ENCODE results near the gene NSD1. TPM values are rescaled to one million over a fixed set of nuclear protein-coding genes. Genes with fewer than 3 reads are reported as not detected.

NSD1 gene
- total and polyA plus RNA-seq, 2 experiments from 2014 or later = 26.6 to 28.8 TPM

GRCh38 chr5:177232358-177232757 lies 98.8 kb downstream of the NSD1 start:
- Histone ChIP-seq H3K27me3 (no peaks in the 10 kb centered on the region), H3K9me3 (ENCODE audit: low read depth) (no peaks in the 10 kb centered on the region), H3K79me2 (peaks cover 68% of the 10 kb centered on the region), H3K9me2 (replicated peaks; ENCODE audit: insufficient read depth) (no peaks in the 10 kb centered on the region), H3K36me3 (replicated peaks; ENCODE audit: insufficient read depth, low read depth) (no peaks in the 10 kb centered on the region), H3K4me3 (no peak overlapping the region), H3K4me1 (ENCODE audit: insufficient read depth) (peaks cover 3% of the 10 kb centered on the region), H2AFZ (no peak overlapping the region), H4K20me1 (ENCODE audit: insufficient read depth, poor library complexity, severe bottlenecking) (peaks cover 19% of the 10 kb centered on the region), H3K27ac (no peak overlapping the region), H3K4me2 (no peak overlapping the region)
- WGBS (ENCODE audit: low lambda C conversion rate, missing lambda C conversion rate) = 85% methylated on average over 4 of the region's 4 CpGs
- TF ChIP-seq EZH2 (IDR thresholded peaks at IDR 0.05; ENCODE audit: borderline replicate concordance) (no peak), CTCF (IDR thresholded peaks at IDR 0.05; ENCODE audit: poor library complexity) (no peak), EZH2phosphoT487 (IDR thresholded peaks at IDR 0.05; ENCODE audit: low read depth, severe bottlenecking, unreplicated experiment) (no peak)
- DNase-seq (ENCODE audit: low spot score) = no peak

- Histone ChIP-seq H3K9me3 (ENCODE audit: low read depth) (no peaks in the 10 kb centered on the region), H4K20me1 (ENCODE audit: insufficient read depth, poor library complexity, severe bottlenecking) (peaks cover 19% of the 10 kb centered on the region), H3K27ac (no peak overlapping the region), H3K4me1 (ENCODE audit: insufficient read depth) (peaks cover 3% of the 10 kb centered on the region), H3K4me2 (no peak overlapping the region), H3K36me3 (replicated peaks; ENCODE audit: insufficient read depth, low read depth) (no peaks in the 10 kb centered on the region), H3K79me2 (peaks cover 64% of the 10 kb centered on the region), H3K4me3 (no peak overlapping the region), H3K9me2 (replicated peaks; ENCODE audit: insufficient read depth) (no peaks in the 10 kb centered on the region), H3K27me3 (no peaks in the 10 kb centered on the region), H2AFZ (no peak overlapping the region)
- TF ChIP-seq CTCF (IDR thresholded peaks at IDR 0.05; ENCODE audit: poor library complexity) (no peak), EZH2phosphoT487 (IDR thresholded peaks at IDR 0.05; ENCODE audit: low read depth, severe bottlenecking, unreplicated experiment) (no peak), EZH2 (IDR thresholded peaks at IDR 0.05; ENCODE audit: borderline replicate concordance) (no peak)
- no peak for DNase-seq (ENCODE audit: low spot score)
- 91% methylated on average over 1 of the region's 1 CpG for WGBS (ENCODE audit: low lambda C conversion rate, missing lambda C conversion rate)
Observed at GRCh38 chr5:177232761-177233160, 99.2 kb downstream of the NSD1 start.

GRCh38 chr5:177233206-177233605 lies 99.6 kb downstream of the NSD1 start:
- Histone ChIP-seq H3K9me2 (replicated peaks; ENCODE audit: insufficient read depth) (no peaks in the 10 kb centered on the region), H3K4me2 (no peak overlapping the region), H3K4me1 (ENCODE audit: insufficient read depth) (peaks cover 3% of the 10 kb centered on the region), H4K20me1 (ENCODE audit: insufficient read depth, poor library complexity, severe bottlenecking) (peaks cover 19% of the 10 kb centered on the region), H3K79me2 (peaks cover 60% of the 10 kb centered on the region), H3K4me3 (no peak overlapping the region), H3K27ac (no peak overlapping the region), H2AFZ (no peak overlapping the region), H3K9me3 (ENCODE audit: low read depth) (no peaks in the 10 kb centered on the region), H3K27me3 (no peaks in the 10 kb centered on the region), H3K36me3 (replicated peaks; ENCODE audit: insufficient read depth, low read depth) (no peaks in the 10 kb centered on the region)
- WGBS (ENCODE audit: low lambda C conversion rate, missing lambda C conversion rate) = 85% methylated on average over 4 of the region's 4 CpGs
- TF ChIP-seq CTCF (IDR thresholded peaks at IDR 0.05; ENCODE audit: poor library complexity) (no peak), EZH2phosphoT487 (IDR thresholded peaks at IDR 0.05; ENCODE audit: low read depth, severe bottlenecking, unreplicated experiment) (no peak), EZH2 (IDR thresholded peaks at IDR 0.05; ENCODE audit: borderline replicate concordance) (no peak)
- DNase-seq (ENCODE audit: low spot score) = no peak

GRCh38 chr5:177233802-177234201 lies 100.2 kb downstream of the NSD1 start:
- Histone ChIP-seq H3K9me2 (replicated peaks; ENCODE audit: insufficient read depth) (no peaks in the 10 kb centered on the region), H4K20me1 (ENCODE audit: insufficient read depth, poor library complexity, severe bottlenecking) (peaks cover 19% of the 10 kb centered on the region), H3K4me3 (no peak overlapping the region), H2AFZ (no peak overlapping the region), H3K9me3 (ENCODE audit: low read depth) (no peaks in the 10 kb centered on the region), H3K4me2 (no peak overlapping the region), H3K36me3 (replicated peaks; ENCODE audit: insufficient read depth, low read depth) (no peaks in the 10 kb centered on the region), H3K27ac (no peak overlapping the region), H3K4me1 (ENCODE audit: insufficient read depth) (peaks cover 3% of the 10 kb centered on the region), H3K79me2 (peaks cover 54% of the 10 kb centered on the region), H3K27me3 (no peaks in the 10 kb centered on the region)
- DNase-seq (ENCODE audit: low spot score) = no peak
- no peak for TF ChIP-seq EZH2 (IDR thresholded peaks at IDR 0.05; ENCODE audit: borderline replicate concordance)
- TF ChIP-seq EZH2phosphoT487 (IDR thresholded peaks at IDR 0.05; ENCODE audit: low read depth, severe bottlenecking, unreplicated experiment) = no peak
- TF ChIP-seq CTCF (IDR thresholded peaks at IDR 0.05; ENCODE audit: poor library complexity) = no peak
